ENCODE results near the gene ARHGAP22. TPM values are rescaled to one million over a fixed set of nuclear protein-coding genes. Genes with fewer than 3 reads are reported as not detected.

The ARHGAP22 gene
- total RNA-seq, 2 experiments from 2014 or later: not detected

DNA sequence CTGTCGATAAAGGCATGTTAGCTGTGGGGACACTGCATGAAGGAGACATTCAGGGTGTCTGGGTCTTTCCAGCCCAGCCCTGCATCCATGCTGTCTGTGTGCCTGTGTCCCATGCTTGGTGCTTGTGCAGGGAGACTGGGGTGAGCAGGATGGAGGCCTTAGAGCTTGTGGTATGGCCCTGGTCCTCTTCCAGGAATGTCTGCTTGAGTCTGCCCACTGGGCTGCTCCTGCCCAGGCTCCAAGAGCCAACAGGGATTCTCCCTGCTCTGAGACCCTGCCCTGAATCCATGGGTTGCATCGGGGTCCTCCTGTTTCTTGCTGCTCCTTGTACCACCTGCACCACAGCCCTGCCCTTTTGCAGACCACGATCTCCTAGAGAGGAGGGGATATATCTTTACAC is 31.4 kb upstream of the ARHGAP22 start:
- peaks cover 19% of the 10 kb centered on the region for H3K4me1 ChIP-seq (ENCODE audit: insufficient read depth, low read length)
- H3K27ac ChIP-seq (ENCODE audit: low read depth in 1 of 2, low read length in 2 of 2): no peak overlapping the region
- CTCF ChIA-PET: no interaction called here
- H3K27me3 Mint-ChIP-seq: peaks cover 43% of the 10 kb centered on the region
- POLR2A ChIA-PET: no interaction called here
- H3K4me3 ChIP-seq (ENCODE audit: low read length): no peak overlapping the region
- H3K4me3 Mint-ChIP-seq: no peak overlapping the region
- peaks cover 9% of the 10 kb centered on the region for H3K9me3 Mint-ChIP-seq
- TF ChIP-seq, protein P1, sequence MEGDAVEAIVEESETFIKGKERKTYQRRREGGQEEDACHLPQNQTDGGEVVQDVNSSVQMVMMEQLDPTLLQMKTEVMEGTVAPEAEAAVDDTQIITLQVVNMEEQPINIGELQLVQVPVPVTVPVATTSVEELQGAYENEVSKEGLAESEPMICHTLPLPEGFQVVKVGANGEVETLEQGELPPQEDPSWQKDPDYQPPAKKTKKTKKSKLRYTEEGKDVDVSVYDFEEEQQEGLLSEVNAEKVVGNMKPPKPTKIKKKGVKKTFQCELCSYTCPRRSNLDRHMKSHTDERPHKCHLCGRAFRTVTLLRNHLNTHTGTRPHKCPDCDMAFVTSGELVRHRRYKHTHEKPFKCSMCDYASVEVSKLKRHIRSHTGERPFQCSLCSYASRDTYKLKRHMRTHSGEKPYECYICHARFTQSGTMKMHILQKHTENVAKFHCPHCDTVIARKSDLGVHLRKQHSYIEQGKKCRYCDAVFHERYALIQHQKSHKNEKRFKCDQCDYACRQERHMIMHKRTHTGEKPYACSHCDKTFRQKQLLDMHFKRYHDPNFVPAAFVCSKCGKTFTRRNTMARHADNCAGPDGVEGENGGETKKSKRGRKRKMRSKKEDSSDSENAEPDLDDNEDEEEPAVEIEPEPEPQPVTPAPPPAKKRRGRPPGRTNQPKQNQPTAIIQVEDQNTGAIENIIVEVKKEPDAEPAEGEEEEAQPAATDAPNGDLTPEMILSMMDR (IDR thresholded peaks at IDR 0.05): no peak
- no peaks in the 10 kb centered on the region for H3K36me3 ChIP-seq (ENCODE audit: insufficient read depth, low read length)
- H3K9me3 ChIP-seq (ENCODE audit: control insufficient read depth in 1 of 2, insufficient read depth in 1 of 2, low read length in 2 of 2): peaks cover 0 to 4% of the 10 kb centered on the region in 2 experiments
- ATAC-seq (ENCODE audit: poor library complexity): no peak
- no peak overlapping the region for H3K27ac Mint-ChIP-seq
- no peak for DNase-seq
- peaks cover 3% of the 10 kb centered on the region for H3K36me3 Mint-ChIP-seq (ENCODE audit: low read depth)
- intact Hi-C loops (cut with DNase I, micrococcal nuclease): no loop called here
- H3K4me1 Mint-ChIP-seq (ENCODE audit: low read depth): peaks cover 14% of the 10 kb centered on the region
- peaks cover 7 to 17% of the 10 kb centered on the region in 2 experiments for H3K27me3 ChIP-seq (ENCODE audit: control insufficient read depth in 1 of 2, insufficient read depth in 2 of 2, low read length in 2 of 2)

DNA sequence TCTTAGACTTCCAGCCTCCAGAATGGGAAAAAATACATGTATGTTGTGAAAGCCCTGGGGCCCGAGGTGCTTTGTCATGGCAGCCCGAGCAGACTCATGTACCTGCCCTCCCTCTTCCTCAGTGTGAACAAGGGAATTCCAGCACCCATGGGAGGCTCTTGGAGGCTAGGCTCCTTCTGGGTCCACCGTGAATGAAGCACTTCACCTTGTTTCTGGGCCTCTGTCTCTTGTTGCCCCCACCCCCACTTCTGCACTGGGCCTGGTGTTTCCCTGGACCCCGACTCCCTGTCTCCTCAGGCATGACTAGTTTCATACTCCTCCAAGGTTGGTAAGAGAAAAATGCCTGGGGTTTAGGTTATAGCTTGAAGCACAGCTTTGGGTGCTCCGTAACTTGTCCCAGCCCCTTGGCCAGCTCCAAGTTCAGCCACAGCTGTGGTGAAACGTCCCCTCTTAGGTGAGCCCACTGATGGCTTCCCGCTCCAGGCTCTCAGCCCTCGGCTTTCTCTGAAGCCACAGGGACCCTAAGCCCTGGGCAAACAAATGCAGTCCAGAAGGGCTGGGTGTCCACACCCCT is 30.2 kb upstream of the ARHGAP22 start:
- Mint-ChIP-seq H3K4me1 (ENCODE audit: low read depth) (peaks cover 14% of the 10 kb centered on the region), H3K36me3 (ENCODE audit: low read depth) (peaks cover 3% of the 10 kb centered on the region), H3K4me3 (no peak overlapping the region), H3K27me3 (peaks cover 43% of the 10 kb centered on the region), H3K9me3 (peaks cover 9% of the 10 kb centered on the region), H3K27ac (no peak overlapping the region)
- Histone ChIP-seq H3K27ac (ENCODE audit: low read depth in 1 of 2, low read length in 2 of 2) (no peak overlapping the region), H3K9me3 (ENCODE audit: control insufficient read depth in 1 of 2, insufficient read depth in 1 of 2, low read length in 2 of 2) (no peaks in the 10 kb centered on the region), H3K27me3 (ENCODE audit: control insufficient read depth in 1 of 2, insufficient read depth in 2 of 2, low read length in 2 of 2) (peaks cover 7 to 17% of the 10 kb centered on the region in 2 experiments), H3K4me3 (ENCODE audit: low read length) (no peak overlapping the region), H3K36me3 (ENCODE audit: insufficient read depth, low read length) (no peaks in the 10 kb centered on the region), H3K4me1 (ENCODE audit: insufficient read depth, low read length) (peaks cover 19% of the 10 kb centered on the region)
- TF ChIP-seq, protein P1 (IDR thresholded peaks at IDR 0.05): no peak
- intact Hi-C loops (cut with DNase I, micrococcal nuclease): no loop called here
- CTCF ChIA-PET: no interaction called here
- ATAC-seq (ENCODE audit: poor library complexity): no peak
- no peak for DNase-seq
- POLR2A ChIA-PET: no interaction called here

DNA sequence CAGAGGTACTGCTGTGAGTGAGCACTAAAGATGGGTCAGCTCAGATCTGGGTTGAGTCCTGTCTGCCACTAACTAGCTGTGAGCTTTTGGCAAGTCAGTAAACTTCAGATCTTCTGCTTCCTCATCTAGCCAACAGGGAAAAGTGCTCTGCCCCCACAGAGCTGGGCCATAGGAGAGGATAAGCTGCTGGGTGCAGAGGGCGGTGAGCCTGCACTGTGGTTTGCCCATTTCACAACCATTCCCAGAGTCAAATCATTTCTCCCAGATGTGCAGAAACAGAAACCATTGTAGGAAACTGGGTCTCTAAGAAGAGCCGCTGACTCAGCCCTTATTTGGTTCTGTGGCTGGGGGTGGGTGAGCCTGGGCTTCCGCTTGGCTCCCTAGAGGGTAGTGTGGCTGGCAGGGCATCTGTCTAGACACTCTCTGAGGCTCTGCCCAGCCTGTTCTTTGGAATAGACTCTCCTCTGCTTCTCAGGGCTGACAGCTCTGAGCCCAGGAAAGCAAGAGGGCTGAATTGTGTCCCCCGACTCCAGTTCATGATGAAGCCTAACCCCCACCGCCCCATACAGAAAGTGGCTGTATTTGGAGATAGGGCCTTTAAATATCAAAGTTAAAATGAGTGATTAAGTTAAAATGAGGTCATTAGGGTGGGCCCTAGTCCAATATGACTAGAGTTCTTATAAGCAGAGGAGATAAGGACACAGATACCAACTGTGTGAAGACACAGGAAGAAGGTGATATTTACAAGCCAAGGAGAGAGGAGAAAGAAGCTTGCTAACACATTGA is 29.5 kb upstream of the ARHGAP22 start:
- H3K27me3 ChIP-seq (ENCODE audit: control insufficient read depth in 1 of 2, insufficient read depth in 2 of 2, low read length in 2 of 2): peaks cover 7 to 17% of the 10 kb centered on the region in 2 experiments
- CTCF ChIA-PET: no interaction called here
- H3K27ac Mint-ChIP-seq: no peak overlapping the region
- peaks cover 14% of the 10 kb centered on the region for H3K4me1 Mint-ChIP-seq (ENCODE audit: low read depth)
- TF ChIP-seq, protein P1 (IDR thresholded peaks at IDR 0.05): no peak
- POLR2A ChIA-PET: no interaction called here
- H3K4me3 ChIP-seq (ENCODE audit: low read length): no peak overlapping the region
- no peaks in the 10 kb centered on the region for H3K9me3 ChIP-seq (ENCODE audit: control insufficient read depth in 1 of 2, insufficient read depth in 1 of 2, low read length in 2 of 2)
- peaks cover 40% of the 10 kb centered on the region for H3K27me3 Mint-ChIP-seq
- no peaks in the 10 kb centered on the region for H3K36me3 ChIP-seq (ENCODE audit: insufficient read depth, low read length)
- intact Hi-C loops (cut with DNase I, micrococcal nuclease): no loop called here
- H3K27ac ChIP-seq (ENCODE audit: low read depth in 1 of 2, low read length in 2 of 2): no peak overlapping the region
- H3K4me3 Mint-ChIP-seq: no peak overlapping the region
- H3K9me3 Mint-ChIP-seq: peaks cover 3% of the 10 kb centered on the region
- H3K4me1 ChIP-seq (ENCODE audit: insufficient read depth, low read length): peaks cover 19% of the 10 kb centered on the region
- DNase-seq (peak in 6 of 14 experiments; percentile 29 to 62 (median 38)), ATAC-seq (ENCODE audit: poor library complexity) (peak; percentile 65)
- H3K36me3 Mint-ChIP-seq (ENCODE audit: low read depth): peaks cover 1% of the 10 kb centered on the region
